Neural crest cell (in vitro differentiated cells): Measurements from ENCODE around the gene TMCC3. TPM values are rescaled to one million over a fixed set of nuclear protein-coding genes. Genes with fewer than 3 reads are reported as not detected.

ENCODE experiments used
- DNase-seq: peaks from one replicate; pipeline ENCODE4 v3.0.0; 2021; ENCODE audit warnings: low read depth, mixed read lengths, low spot score
- H3K27ac Mint-ChIP-seq: one replicate; pipeline ENCODE4 v1.8.0; 2021; ENCODE audit warnings: mild to moderate bottlenecking, mixed read lengths; ENCODE audit not compliant: unreplicated experiment
- H3K27me3 Mint-ChIP-seq: 2 replicates; pipeline ENCODE4 v1.8.0; 2021; ENCODE audit warnings: low read depth, mild to moderate bottlenecking, mixed read lengths
- H3K36me3 Mint-ChIP-seq: 2 replicates; pipeline ENCODE4 v1.8.0; 2021; ENCODE audit warnings: low read depth, mild to moderate bottlenecking, mixed read lengths
- H3K4me1 Mint-ChIP-seq: 2 replicates; pipeline ENCODE4 v1.8.0; 2021; ENCODE audit warnings: mixed read lengths
- H3K4me3 Mint-ChIP-seq: one replicate; pipeline ENCODE4 v1.8.0; 2021; ENCODE audit warnings: mild to moderate bottlenecking, mixed read lengths
- H3K9me3 Mint-ChIP-seq: 2 replicates; pipeline ENCODE4 v1.8.0; 2021; ENCODE audit warnings: mixed read lengths
- CTCF ChIP-seq: fragments of 200-600 bp; sonication (generic); conservative IDR thresholded peaks from 2 replicates; pipeline ENCODE4 v1.5.0; 2021; ENCODE audit warnings: antibody characterized with exemption, mild to moderate bottlenecking
- total RNA-seq: library from RNA; stranded (reverse); gene quantifications from 2 replicates; pipeline ENCODE4 v1.2.1, GENCODE V29; 2021

Gene TMCC3
- total RNA-seq, 1 donor from 2014 or later = 3.4 TPM

- DNase-seq = no peak
- Mint-ChIP-seq H3K9me3 (peaks cover 2% of the 10 kb centered on the region), H3K4me1 (peaks cover 23% of the 10 kb centered on the region), H3K27me3 (no peaks in the 10 kb centered on the region), H3K27ac (no peak overlapping the region), H3K36me3 (peaks cover 8% of the 10 kb centered on the region), H3K4me3 (no peak overlapping the region)
- TF ChIP-seq CTCF = no peak
These were observed 78.8 kb downstream of the TMCC3 start for GRCh38 chr12:94571556-94571955.

- Mint-ChIP-seq H3K27ac (no peak overlapping the region), H3K9me3 (peaks cover 2% of the 10 kb centered on the region), H3K4me3 (no peak overlapping the region), H3K36me3 (peaks cover 8% of the 10 kb centered on the region), H3K27me3 (no peaks in the 10 kb centered on the region), H3K4me1 (peaks cover 17% of the 10 kb centered on the region)
- no peak for DNase-seq
- no peak for TF ChIP-seq CTCF
These were observed 80.2 kb downstream of the TMCC3 start for GRCh38 chr12:94570161-94570560.

GRCh38 chr12:94567761-94568160, 82.6 kb downstream of the TMCC3 start:
- no peak for TF ChIP-seq CTCF
- peaks cover 2% of the 10 kb centered on the region for H3K36me3 Mint-ChIP-seq
- peaks cover 7% of the 10 kb centered on the region for H3K4me1 Mint-ChIP-seq
- H3K9me3 Mint-ChIP-seq = no peaks in the 10 kb centered on the region
- no peak for DNase-seq
- no peak overlapping the region for H3K4me3 Mint-ChIP-seq
- no peaks in the 10 kb centered on the region for H3K27me3 Mint-ChIP-seq
- H3K27ac Mint-ChIP-seq = no peak overlapping the region

- Mint-ChIP-seq H3K27ac (no peak overlapping the region), H3K36me3 (peaks cover 2% of the 10 kb centered on the region), H3K4me3 (no peak overlapping the region), H3K27me3 (peaks cover 5% of the 10 kb centered on the region), H3K4me1 (peaks cover 13% of the 10 kb centered on the region), H3K9me3 (no peaks in the 10 kb centered on the region)
- no peak for DNase-seq
- no peak for TF ChIP-seq CTCF
These were observed 84.0 kb downstream of the TMCC3 start for GRCh38 chr12:94566345-94566744.

- H3K27me3 Mint-ChIP-seq = peaks cover 11% of the 10 kb centered on the region
- no peak overlapping the region for H3K27ac Mint-ChIP-seq
- no peaks in the 10 kb centered on the region for H3K9me3 Mint-ChIP-seq
- no peak overlapping the region for H3K4me3 Mint-ChIP-seq
- no peak for TF ChIP-seq CTCF
- no peaks in the 10 kb centered on the region for H3K36me3 Mint-ChIP-seq
- DNase-seq = no peak
- peaks cover 18% of the 10 kb centered on the region for H3K4me1 Mint-ChIP-seq
These were observed 84.7 kb downstream of the TMCC3 start for GRCh38 chr12:94565683-94566082.

- H3K4me1 Mint-ChIP-seq = peaks cover 24% of the 10 kb centered on the region
- TF ChIP-seq CTCF = no peak
- DNase-seq = no peak
- no peak overlapping the region for H3K27ac Mint-ChIP-seq
- peaks cover 28% of the 10 kb centered on the region for H3K27me3 Mint-ChIP-seq
- H3K9me3 Mint-ChIP-seq = no peaks in the 10 kb centered on the region
- no peaks in the 10 kb centered on the region for H3K36me3 Mint-ChIP-seq
- H3K4me3 Mint-ChIP-seq = no peak overlapping the region
These were observed 87.1 kb downstream of the TMCC3 start for GRCh38 chr12:94563286-94563685.
